ENCODE results near the gene RAB3IL1. TPM values are rescaled to one million over a fixed set of nuclear protein-coding genes. Genes with fewer than 3 reads are reported as not detected.
A peak's percentile ranks its signal among the peaks of the same experiment; 100 is the strongest.
"Not testable (repeated sequence)": the region's sequence is repeated elsewhere in the genome, so short reads cannot be mapped to it uniquely, and the experiment has no call there.

RAB3IL1 gene
- total RNA-seq, 1 donor, result not detected

DNA sequence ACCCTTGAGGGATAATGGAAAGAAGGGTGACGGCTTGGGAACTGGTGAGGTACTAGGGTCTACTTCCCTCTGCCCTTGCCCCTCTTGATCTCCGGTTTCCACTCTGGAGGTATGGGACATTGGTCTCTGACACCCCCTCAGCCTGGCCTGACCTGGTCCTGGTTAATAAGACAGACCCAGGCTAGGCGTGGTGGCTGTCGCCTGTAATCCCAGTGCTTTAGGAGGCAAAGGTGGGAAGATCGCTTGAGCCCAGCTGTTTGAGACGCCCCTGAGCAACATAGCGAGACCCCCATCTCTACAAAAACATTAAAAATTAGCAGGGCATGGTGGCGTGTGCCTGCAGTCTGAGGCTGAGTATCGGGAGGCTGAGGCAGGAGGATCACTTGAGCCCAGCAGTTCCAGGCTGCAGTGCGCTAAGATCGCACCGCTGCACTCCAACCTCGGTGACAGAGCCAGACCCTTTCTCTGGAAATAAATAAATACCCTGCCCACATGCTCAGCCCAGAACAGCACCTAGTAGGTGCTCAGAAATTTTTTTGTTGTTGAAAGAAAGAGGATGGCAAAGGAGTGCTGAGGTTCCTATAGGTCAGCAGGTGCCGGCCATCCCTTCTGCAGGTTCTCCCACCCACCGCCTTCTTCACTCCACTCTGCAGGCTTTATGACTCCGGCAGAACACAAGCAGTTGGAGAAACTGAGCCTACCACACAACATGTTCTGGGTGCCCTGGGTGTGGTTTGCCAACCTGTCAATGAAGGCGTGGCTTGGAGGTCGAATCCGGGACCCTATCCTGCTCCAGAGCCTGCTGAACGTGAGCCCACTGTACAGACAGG is 39.0 kb upstream of the RAB3IL1 start:
- no peaks in the 10 kb centered on the region for H3K9me3 ChIP-seq (ENCODE audit: low read depth, low read length)
- H3K4me3 ChIP-seq (ENCODE audit: low read length), result peak overlapping the region; percentile 42
- H3K27me3 ChIP-seq (ENCODE audit: insufficient read depth, low read length), result no peaks in the 10 kb centered on the region
- H3K4me1 ChIP-seq (ENCODE audit: insufficient read depth, low read length), result peaks cover 55% of the 10 kb centered on the region

DNA sequence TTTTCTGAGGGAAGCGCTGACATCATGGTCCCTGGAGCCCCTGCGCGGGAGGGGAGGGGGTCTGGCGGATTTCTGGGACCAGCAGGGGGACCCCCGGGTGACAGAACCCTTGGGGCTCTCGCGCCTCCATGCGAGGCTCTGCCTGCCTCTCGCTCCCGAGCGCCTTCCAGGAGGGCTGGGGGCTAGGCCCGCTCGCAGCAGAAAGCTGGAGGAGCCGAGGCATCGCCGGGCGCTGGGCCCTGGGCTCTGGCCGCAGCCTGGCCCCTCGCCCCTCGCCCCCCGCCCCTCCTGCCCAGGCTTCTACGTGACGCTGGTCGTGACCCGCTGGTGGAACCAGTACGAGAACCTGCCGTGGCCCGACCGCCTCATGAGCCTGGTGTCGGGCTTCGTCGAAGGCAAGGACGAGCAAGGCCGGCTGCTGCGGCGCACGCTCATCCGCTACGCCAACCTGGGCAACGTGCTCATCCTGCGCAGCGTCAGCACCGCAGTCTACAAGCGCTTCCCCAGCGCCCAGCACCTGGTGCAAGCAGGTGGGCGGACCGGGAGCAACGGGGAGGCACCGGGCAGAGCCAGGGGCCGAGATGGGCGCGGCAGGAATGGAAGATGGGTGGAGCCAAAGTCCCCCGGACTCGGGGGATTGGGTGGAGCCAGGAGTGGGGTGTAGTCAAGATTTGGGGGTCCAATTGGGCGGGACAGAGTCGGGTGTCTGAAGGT is 38.2 kb upstream of the RAB3IL1 start:
- no peaks in the 10 kb centered on the region for H3K27me3 ChIP-seq (ENCODE audit: insufficient read depth, low read length)
- H3K4me1 ChIP-seq (ENCODE audit: insufficient read depth, low read length), result peaks cover 51% of the 10 kb centered on the region
- H3K4me3 ChIP-seq (ENCODE audit: low read length), result peak overlapping the region; percentile 42
- no peaks in the 10 kb centered on the region for H3K9me3 ChIP-seq (ENCODE audit: low read depth, low read length)

DNA sequence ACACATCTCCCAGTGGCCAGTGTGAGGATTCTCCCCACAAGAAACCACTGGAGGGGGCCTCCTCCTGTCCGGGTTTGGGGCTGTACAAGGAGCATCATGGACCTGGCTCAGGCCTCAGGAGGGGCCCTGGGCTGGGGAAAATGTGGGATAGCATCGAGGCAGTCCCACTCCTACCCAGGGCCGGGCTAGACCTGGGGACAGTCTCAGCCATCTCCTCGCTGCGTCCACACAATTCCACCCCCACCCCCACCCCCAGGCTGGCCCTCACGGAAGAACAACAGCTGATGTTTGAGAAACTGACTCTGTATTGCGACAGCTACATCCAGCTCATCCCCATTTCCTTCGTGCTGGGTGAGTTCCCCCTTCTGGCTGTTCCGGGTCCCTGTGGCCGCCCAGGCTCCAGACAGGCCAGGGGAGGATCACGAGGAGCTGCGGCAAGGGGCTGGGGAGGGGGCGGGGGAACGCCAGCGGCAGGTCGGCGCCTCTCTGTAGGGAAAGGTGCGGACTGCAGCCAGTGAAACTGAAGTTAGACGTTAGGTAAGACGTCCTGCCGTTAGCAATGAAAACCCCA is 37.6 kb upstream of the RAB3IL1 start:
- no peaks in the 10 kb centered on the region for H3K27me3 ChIP-seq (ENCODE audit: insufficient read depth, low read length)
- H3K4me1 ChIP-seq (ENCODE audit: insufficient read depth, low read length), result peaks cover 46% of the 10 kb centered on the region
- peak overlapping the region; percentile 42 for H3K4me3 ChIP-seq (ENCODE audit: low read length)
- no peaks in the 10 kb centered on the region for H3K9me3 ChIP-seq (ENCODE audit: low read depth, low read length)

DNA sequence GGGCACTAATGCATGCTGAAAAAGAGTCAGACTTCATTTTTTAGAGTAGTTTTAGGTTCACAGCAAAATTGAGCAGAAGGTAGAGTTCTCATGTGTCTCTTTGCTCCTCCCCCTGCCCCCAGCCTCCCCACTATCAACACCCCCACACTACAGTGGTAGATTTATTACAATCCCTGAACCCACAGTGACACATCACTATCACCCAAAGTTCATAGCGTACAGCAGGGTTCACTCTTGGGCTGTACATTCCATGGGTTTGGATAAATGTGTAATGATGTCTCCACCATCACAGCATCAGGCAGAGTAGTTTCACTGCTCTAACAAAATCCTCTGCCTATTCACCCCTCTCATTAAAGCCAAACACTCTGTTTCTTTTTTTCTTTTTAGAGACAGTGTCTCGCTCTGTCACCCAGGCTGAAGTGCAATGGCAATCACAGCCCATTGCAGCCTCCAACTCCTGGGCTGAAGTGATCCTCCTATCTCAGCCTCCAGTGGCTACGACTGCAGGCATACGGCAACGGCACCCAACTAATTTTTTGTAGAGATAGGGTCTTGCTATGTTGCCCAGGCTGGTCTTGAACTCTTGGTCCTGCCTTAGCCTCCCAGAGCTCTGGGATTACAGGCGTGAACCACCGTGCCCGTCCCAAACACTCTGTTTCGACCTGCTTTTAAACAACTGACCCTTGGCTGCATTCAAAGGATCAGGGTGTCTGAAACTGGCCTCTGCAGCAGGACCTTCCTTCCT is 36.9 kb upstream of the RAB3IL1 start:
- peaks cover 44% of the 10 kb centered on the region for H3K4me1 ChIP-seq (ENCODE audit: insufficient read depth, low read length)
- no peak overlapping the region for H3K4me3 ChIP-seq (ENCODE audit: low read length)
- H3K27me3 ChIP-seq (ENCODE audit: insufficient read depth, low read length), result no peaks in the 10 kb centered on the region
- H3K9me3 ChIP-seq (ENCODE audit: low read depth, low read length), result no peaks in the 10 kb centered on the region

DNA sequence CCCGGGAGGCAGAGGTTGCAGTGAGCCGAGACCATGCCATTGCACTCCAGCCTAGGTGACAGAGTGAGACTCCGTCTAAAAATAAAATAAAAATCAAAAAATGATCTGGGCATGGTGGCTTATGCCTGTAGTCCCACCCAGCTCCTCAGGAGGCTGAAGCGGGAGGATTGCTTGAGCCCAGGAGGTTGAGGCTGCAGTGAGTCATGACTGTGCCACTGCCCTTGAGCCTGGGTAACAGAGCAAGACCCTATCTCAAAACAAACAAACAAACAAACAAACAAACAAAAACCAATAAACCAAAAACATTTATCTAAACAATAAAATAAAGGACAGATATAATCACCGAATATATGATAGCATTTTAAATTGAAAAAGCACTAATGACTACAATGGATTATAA is 36.3 kb upstream of the RAB3IL1 start:
- H3K9me3 ChIP-seq (ENCODE audit: low read depth, low read length); H3K27me3 ChIP-seq (ENCODE audit: insufficient read depth, low read length); H3K4me3 ChIP-seq (ENCODE audit: low read length): not testable (repeated sequence)
- peaks cover 37% of the 10 kb centered on the region for H3K4me1 ChIP-seq (ENCODE audit: insufficient read depth, low read length)

DNA sequence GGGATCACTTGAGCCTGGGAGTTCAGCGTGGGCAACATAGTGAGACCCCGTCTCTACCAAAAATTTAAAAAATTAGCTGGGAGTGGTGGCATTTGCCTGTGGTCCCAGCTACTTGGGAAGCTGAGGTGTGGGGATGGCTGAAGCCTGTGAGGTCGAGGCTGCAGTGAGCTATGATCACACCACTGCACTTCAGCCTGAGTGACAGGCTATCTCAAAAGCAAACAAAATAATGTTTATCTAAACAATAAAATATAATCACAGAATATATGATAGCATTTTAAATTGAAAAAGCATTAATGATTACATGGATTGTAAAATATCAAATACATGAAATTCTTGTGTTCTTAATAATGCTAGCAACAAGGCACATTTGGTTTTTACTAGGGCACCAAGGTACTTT is 35.5 kb upstream of the RAB3IL1 start:
- peaks cover 32% of the 10 kb centered on the region for H3K4me1 ChIP-seq (ENCODE audit: insufficient read depth, low read length)
- no peak overlapping the region for H3K4me3 ChIP-seq (ENCODE audit: low read length)
- H3K9me3 ChIP-seq (ENCODE audit: low read depth, low read length), result no peaks in the 10 kb centered on the region
- H3K27me3 ChIP-seq (ENCODE audit: insufficient read depth, low read length), result no peaks in the 10 kb centered on the region

DNA sequence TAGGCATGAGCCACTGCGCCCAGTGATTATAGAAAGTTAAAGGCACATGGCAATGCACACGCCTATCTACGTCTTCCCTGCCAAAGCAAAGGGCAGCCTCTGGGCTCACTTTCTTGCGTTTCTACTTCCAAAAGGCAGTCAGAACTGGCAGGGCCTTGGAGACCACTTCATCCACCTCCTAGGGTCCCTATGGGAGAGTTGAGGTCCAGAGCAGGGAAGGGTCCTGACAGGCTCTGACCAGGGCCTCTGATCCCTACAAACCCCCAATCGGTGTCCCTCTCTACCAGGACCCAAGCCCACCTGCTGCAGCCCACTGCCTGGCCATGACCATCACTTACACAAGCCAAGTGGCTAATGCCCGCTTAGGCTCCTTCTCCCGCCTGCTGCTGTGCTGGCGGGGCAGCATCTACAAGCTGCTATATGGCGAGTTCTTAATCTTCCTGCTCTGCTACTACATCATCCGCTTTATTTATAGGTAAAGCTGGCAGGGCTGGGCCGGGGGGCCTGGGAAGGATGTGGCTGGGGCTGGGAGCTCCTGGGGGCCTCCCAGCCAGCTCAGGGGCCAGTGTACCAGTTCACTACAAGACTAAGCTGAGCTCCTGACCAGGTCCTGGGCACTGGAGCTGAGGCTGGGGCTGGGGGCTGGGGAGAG is 34.2 kb upstream of the RAB3IL1 start:
- Histone ChIP-seq H3K27me3 (ENCODE audit: insufficient read depth, low read length) (no peaks in the 10 kb centered on the region), H3K4me3 (ENCODE audit: low read length) (no peak overlapping the region), H3K4me1 (ENCODE audit: insufficient read depth, low read length) (peaks cover 22% of the 10 kb centered on the region), H3K9me3 (ENCODE audit: low read depth, low read length) (no peaks in the 10 kb centered on the region)

DNA sequence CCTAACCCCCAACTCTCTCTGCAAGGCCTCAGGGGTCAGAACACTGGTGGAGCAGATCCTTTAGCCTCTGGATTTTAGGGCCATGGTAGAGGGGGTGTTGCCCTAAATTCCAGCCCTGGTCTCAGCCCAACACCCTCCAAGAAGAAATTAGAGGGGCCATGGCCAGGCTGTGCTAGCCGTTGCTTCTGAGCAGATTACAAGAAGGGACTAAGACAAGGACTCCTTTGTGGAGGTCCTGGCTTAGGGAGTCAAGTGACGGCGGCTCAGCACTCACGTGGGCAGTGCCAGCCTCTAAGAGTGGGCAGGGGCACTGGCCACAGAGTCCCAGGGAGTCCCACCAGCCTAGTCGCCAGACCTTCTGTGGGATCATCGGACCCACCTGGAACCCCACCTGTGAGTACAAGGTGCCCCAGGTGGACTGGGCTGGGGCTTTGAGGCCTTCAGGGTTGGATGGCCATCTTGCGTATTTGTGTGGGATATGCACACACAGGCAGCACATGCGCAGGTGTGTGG is 32.7 kb upstream of the RAB3IL1 start, which contains the start of gene BEST1:
Gene BEST1, plus strand, starts transcription at position 317 of the 513 bp plus-strand sequence. CDS start 1,456 bp downstream, outside the sequence.
- H3K4me1 ChIP-seq (ENCODE audit: insufficient read depth, low read length), result peaks cover 11% of the 10 kb centered on the region
- H3K4me3 ChIP-seq (ENCODE audit: low read length), result no peak within 1 kb of the TSS
- no peaks in the 10 kb centered on the region for H3K9me3 ChIP-seq (ENCODE audit: low read depth, low read length)
- H3K27me3 ChIP-seq (ENCODE audit: insufficient read depth, low read length), result no peaks in the 10 kb centered on the region

DNA sequence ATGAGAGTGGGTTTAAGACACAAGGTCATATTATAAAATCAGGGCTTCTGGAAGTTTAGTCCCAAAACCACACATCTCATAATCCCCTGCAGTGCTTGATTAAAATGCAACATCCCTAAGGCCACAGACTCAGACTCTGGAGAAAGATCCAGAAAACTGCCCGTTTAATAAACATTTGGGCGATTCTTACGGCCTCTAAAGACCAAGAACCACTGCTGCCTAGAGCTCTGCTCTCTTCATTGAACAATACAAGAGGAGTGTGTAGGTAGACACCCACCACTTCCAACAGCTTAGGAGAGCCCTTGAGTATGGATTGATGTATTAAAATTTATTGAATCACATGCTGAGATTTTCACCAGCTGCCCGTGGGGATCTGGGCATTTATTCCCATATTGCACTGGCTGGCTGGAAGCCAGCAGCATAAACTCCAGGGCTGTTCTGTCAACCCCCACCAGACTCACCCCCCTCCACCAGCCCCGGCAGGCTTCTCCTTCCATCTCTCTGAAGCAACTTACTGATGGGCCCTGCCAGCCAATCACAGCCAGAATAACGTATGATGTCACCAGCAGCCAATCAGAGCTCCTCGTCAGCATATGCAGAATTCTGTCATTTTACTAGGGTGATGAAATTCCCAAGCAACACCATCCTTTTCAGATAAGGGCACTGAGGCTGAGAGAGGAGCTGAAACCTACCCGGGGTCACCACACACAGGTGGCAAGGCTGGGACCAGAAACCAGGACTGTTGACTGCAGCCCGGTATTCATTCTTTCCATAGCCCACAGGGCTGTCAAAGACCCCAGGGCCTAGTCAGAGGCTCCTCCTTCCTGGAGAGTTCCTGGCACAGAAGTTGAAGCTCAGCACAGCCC is 32.0 kb upstream of the RAB3IL1 start:
- H3K4me1 ChIP-seq (ENCODE audit: insufficient read depth, low read length), result peaks cover 5% of the 10 kb centered on the region
- no peaks in the 10 kb centered on the region for H3K27me3 ChIP-seq (ENCODE audit: insufficient read depth, low read length)
- no peaks in the 10 kb centered on the region for H3K9me3 ChIP-seq (ENCODE audit: low read depth, low read length)
- no peak overlapping the region for H3K4me3 ChIP-seq (ENCODE audit: low read length)

DNA sequence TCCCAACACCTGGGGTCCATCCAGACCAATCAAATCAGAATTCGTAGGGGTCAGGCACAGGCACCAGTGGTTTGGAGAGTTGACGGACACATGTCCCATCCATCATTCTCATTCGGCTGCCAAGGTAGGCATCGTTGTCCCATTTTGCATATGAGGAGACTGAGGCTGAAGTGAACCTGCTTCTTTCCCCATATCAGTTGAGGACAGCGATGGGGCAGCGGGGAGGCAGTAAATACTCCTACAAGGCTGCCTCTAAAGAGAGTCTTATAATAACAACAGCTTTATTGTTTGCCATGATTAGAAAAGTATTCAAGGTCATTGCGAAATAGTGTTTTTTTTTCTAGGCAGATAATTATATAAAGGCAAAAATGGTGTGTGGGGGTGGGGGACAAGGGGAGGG is 31.1 kb upstream of the RAB3IL1 start:
- Histone ChIP-seq H3K9me3 (ENCODE audit: low read depth, low read length) (no peaks in the 10 kb centered on the region), H3K4me3 (ENCODE audit: low read length) (no peak overlapping the region), H3K4me1 (ENCODE audit: insufficient read depth, low read length) (no peaks in the 10 kb centered on the region), H3K27me3 (ENCODE audit: insufficient read depth, low read length) (no peaks in the 10 kb centered on the region)

DNA sequence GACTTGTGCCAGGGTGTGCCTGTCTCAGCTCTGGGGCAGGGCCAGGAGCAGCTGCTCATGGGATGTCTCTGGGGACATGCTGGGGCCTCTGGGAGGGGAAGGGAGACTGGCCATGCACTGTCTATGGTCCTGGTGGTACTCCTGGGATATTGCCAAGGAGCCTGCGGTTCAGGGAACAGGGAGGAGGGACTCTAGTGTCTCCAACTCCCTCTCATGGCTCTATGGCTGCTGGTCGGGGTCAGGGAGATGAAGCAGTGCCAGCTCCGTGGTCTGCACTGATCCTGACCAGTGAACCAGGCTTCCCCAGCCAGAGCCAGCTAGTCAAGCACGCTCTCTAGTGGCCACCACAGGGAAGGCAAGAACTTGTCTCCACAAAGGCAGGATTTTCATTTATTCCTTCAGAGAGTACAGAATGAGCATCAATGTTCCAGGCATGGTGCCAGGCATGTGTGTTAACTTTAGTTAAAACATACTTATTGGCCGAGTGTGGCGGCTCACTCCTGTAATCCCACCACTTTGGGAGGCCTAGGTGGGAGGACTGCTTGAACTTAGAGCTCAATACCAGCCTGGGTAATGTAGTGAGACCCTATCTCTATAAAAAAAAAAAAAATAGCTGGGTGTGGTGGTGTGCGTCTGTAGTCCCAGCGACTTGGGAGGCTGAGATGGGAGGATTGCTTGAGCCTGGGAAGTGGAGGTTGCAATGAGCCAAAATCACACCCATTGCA is 30.3 kb upstream of the RAB3IL1 start:
- Histone ChIP-seq H3K4me3 (ENCODE audit: low read length) (no peak overlapping the region), H3K27me3 (ENCODE audit: insufficient read depth, low read length) (no peaks in the 10 kb centered on the region), H3K4me1 (ENCODE audit: insufficient read depth, low read length) (no peaks in the 10 kb centered on the region), H3K9me3 (ENCODE audit: low read depth, low read length) (no peaks in the 10 kb centered on the region)

DNA sequence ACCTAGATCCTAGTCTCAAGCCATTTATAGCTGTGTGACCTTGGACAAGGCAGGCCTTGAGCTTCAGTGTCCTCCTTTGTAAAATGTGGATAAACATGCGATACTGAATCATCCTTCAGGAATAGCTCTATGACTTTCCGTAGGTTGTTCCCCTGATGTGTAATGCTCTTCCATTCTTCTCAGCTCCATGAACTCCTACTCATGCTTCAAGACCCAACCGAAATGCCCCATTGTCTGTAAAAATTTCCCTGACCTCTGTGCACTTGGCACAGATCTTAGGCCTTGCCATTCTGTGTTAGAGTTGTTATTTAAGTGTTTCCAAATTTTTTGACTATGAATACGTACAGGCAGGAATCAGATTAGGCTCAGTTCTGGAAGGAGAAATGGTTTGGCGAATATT is 29.5 kb upstream of the RAB3IL1 start:
- Histone ChIP-seq H3K4me3 (ENCODE audit: low read length) (no peak overlapping the region), H3K9me3 (ENCODE audit: low read depth, low read length) (no peaks in the 10 kb centered on the region), H3K4me1 (ENCODE audit: insufficient read depth, low read length) (no peaks in the 10 kb centered on the region), H3K27me3 (ENCODE audit: insufficient read depth, low read length) (no peaks in the 10 kb centered on the region)

DNA sequence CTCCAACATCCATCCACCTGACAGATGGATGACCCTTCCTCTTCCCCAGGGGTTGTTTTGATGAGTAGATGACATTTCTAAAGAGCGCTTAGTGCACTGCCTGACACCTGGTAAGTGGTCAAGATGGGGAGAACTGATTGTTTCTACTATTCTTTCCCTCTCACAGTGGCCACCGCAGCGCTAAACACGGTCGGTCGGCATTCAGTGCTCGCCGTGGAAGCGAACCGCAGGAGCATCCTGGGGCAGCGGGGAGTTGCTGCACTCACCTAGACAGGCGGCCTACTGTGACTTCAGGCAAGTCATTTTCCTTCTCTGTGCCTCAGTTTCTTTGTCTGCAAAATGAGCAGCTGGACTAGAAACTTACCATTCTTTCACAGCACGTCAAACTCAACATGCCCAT is 27.8 kb upstream of the RAB3IL1 start:
- H3K4me3 ChIP-seq (ENCODE audit: low read length), result no peak overlapping the region
- no peaks in the 10 kb centered on the region for H3K27me3 ChIP-seq (ENCODE audit: insufficient read depth, low read length)
- H3K4me1 ChIP-seq (ENCODE audit: insufficient read depth, low read length), result no peaks in the 10 kb centered on the region
- no peaks in the 10 kb centered on the region for H3K9me3 ChIP-seq (ENCODE audit: low read depth, low read length)
